GM21526 (cell line): ENCODE measurements around the gene HSFY1.
"Not testable (repeated sequence)": the region's sequence is repeated elsewhere in the genome, so short reads cannot be mapped to it uniquely, and the experiment has no call there.

ENCODE experiments used
- ATAC-seq: cut with Tn5 transposase; IDR thresholded peaks from one replicate; pipeline ENCODE4 v1.9.1; 2021; ENCODE audit warnings: moderate library complexity; ENCODE audit not compliant: unreplicated experiment, low FRiP score

HSFY1 gene

GRCh38 chrY:18546420-18546819 is at the start of gene HSFY1:
Gene HSFY1, plus strand, starts transcription at chrY:18546720. Its CDS starts 68 bp downstream, at chrY:18546788.
- not testable (repeated sequence) for ATAC-seq

DNA sequence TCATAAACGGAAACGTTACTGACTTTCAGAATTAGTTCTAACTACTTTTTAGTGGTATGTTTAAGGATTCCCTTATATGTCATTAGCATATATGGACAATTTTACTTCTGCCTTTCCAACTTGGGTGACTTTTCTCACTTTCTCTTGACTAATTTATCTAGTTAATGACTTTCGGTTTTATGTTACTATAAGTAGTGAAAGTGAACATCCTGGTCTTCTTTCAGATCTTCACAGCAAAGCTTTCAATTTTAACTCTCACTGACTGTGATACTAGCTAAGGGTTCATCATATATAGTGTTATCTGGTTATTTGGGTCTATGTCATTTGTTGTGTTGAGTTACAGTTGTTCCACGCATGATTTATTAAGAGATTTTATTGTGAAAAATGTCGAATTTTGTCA is 42.3 kb upstream of the HSFY1 start:
- ATAC-seq = not testable (repeated sequence)

- not testable (repeated sequence) for ATAC-seq
Observed at GRCh38 chrY:18530995-18531655, 15.4 kb upstream of the HSFY1 start.

DNA sequence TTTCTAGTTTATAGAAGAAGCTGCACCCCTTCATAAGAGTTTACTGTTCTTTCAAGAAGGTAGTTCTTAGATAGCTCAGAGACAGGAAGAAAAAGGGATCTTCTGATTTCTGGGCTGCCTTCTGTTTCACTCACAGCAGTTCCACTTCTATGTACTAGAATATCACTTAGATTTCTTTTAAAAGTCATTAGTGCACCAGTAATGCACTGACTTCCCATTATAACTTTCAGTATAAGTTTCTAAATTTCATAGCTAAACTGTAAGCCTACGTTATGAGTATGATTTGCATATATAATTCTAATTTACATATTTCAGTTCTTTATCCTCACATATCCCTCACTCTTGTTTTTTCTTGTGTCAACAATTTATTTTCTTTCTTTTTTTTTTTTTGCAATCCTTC is 7.6 kb upstream of the HSFY1 start:
- not testable (repeated sequence) for ATAC-seq

DNA sequence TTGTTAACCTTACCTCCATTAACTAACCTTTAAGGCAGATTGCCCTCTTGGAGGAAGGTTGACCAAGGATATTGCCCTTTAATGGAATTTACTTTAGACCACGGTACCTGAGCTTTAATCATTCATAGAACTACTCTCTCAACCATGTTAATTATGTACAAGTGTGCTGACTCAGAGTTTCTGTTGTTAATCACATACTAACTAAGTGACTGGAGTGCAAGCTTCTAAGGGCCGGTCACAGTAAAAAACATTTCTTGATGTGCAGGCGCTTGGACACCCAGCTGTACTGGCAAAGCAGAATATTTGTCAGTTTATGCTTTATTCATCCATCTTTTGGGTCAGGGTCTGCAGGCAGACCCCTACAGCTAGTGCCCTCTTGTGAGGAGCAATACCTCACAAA is 6.6 kb downstream of the HSFY1 start:
- ATAC-seq = not testable (repeated sequence)

GRCh38 chrY:18565915-18566314 is 19.4 kb downstream of the HSFY1 start:
- ATAC-seq = not testable (repeated sequence)
